Measurements from ENCODE around the gene GAS2L3.

Gene GAS2L3

DNA sequence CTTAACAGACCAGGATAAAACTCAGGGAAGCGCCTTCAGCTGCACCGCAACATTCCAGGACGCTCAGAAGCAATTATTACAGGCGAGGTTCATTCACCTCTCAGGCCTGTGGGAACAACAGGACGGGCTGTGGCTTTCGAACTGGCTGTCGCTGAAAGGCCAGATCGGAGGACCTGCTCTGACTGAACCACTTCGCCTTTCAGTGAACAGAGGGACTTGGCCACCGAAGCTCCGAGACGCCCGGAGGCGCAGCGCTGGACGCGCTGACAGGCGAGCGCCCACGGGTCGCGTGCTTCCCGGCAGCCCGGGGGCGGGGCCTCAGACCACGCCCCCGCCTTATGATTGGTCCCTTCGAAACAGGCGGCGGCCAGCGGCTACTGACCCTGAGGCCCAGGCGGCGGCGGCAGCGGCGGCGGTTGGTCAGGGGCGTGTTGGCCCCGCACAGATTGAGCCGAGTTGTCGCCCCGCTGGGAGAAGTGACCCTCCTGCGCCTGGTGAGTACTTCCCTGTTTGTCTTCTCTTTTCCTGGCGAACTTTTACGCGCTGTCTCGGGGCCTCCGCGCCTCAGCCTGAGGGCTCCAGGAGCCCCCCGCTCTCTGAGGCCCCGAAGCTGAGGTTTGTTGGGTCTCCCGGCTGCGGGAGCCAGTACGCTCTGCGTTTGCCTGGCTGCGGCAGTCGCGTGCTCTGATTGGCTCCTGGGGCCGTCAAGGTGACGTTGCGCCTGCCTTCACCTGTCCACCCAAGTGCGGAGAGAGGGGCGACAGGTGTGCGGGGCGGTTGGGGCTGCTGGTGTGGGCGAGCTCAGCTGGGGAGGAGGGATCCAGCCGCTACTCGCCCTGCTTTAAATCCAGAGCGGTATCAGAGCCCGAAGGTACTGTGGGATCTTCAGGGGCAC lies at the start of gene GAS2L3:
Gene GAS2L3, plus strand, starts transcription at position 393 of the 895 bp plus-strand sequence. CDS start 21,221 bp downstream, outside the sequence.
- DNase-seq (ENCODE audit: low spot score), result peak; percentile 87
- in situ Hi-C loops (cut with MboI; ENCODE audit: low pct_unique_long_range_greater_than_20kb, low sequenced_read_pairs, unreplicated experiment), result loop anchor here (25.0 kb wide), 1 partner anchor 336 kb away; no protein-coding TSS in a partner anchor
- TF ChIP-seq, protein P1, sequence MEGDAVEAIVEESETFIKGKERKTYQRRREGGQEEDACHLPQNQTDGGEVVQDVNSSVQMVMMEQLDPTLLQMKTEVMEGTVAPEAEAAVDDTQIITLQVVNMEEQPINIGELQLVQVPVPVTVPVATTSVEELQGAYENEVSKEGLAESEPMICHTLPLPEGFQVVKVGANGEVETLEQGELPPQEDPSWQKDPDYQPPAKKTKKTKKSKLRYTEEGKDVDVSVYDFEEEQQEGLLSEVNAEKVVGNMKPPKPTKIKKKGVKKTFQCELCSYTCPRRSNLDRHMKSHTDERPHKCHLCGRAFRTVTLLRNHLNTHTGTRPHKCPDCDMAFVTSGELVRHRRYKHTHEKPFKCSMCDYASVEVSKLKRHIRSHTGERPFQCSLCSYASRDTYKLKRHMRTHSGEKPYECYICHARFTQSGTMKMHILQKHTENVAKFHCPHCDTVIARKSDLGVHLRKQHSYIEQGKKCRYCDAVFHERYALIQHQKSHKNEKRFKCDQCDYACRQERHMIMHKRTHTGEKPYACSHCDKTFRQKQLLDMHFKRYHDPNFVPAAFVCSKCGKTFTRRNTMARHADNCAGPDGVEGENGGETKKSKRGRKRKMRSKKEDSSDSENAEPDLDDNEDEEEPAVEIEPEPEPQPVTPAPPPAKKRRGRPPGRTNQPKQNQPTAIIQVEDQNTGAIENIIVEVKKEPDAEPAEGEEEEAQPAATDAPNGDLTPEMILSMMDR (IDR thresholded peaks at IDR 0.05; ENCODE audit: extremely low read depth, insufficient read depth, missing control alignments), result no peak

DNA sequence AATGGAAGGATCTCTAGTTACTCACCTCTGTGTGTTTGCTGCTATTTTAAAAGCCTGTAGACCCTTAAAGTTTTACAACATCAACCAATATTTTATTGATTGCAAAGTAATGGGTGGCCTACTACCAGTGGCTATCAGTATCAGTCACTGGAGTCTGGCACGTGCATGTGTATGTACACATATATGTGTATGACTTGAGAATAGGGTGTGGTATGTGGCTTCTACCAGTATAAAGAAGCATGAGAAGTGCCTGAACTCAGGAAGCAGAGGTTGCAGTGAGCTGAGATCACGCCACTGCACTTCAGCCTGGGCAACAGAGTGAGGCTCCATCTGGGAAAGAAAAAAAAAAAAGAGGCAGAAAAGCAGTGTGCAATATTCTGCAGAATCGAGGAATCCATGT lies 45.5 kb upstream of the GAS2L3 start:
- TF ChIP-seq, protein P1 (IDR thresholded peaks at IDR 0.05; ENCODE audit: extremely low read depth, insufficient read depth, missing control alignments), result no peak
- in situ Hi-C loops (cut with MboI; ENCODE audit: low pct_unique_long_range_greater_than_20kb, low sequenced_read_pairs, unreplicated experiment), result no loop called here
- no peak for DNase-seq (ENCODE audit: low spot score)

DNA sequence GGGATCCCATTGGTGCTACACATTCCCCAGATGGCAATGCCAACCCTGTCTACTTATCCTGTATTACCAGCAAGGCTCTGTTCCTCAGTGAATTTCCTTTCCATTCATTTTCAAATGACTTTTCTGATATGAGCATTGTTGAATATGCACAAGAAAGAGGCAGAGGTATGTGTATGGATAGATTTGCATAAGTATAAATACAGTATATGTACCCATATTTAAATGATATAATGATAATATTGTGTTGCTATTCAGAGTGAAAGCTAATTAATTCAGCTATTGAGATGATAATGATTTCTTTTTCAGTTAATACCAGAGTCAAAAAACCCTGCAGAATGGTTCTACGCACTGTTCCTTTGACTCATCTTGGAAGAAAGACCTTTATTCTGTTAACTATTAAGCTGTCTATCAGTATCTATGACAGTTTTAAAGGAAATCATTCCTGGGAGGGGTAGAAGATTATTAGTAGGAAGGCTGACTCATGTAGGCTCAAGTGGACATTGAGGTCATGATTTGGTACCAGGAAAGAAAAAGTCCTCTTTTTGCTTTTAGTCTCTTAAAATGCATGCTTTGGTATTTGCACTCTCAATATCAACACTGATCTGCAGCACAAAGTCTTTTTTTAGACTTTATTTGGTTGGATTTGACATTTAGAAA lies 44.9 kb upstream of the GAS2L3 start:
- in situ Hi-C loops (cut with MboI; ENCODE audit: low pct_unique_long_range_greater_than_20kb, low sequenced_read_pairs, unreplicated experiment), result no loop called here
- no peak for DNase-seq (ENCODE audit: low spot score)
- TF ChIP-seq, protein P1 (IDR thresholded peaks at IDR 0.05; ENCODE audit: extremely low read depth, insufficient read depth, missing control alignments), result no peak

DNA sequence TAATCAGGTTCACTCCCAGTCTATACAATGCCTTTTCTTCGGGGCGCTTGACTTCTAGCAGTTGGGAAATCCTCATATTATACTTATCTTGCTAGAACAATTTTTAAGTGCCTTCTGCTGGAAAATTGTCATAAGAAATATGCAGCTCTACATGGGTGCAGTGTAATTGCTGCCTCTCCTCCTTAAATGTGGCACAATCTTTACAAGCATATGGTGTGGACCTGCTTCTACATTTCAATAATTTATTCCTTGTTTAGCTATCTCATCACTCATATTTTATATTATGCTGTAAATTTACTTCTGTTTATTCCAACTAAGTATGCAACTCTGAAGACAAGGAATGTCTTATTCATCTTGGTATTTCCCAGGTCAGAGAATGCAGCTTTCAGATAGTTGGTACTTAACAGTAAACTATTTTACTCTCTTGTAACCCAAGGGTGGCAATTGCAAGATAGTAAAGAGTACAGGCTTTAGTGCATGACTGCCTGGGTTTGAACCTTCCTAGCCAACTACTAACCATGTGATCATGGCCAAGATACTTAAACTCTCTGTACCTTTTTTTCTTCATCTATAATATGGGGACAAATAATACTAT lies 43.6 kb upstream of the GAS2L3 start:
- in situ Hi-C loops (cut with MboI; ENCODE audit: low pct_unique_long_range_greater_than_20kb, low sequenced_read_pairs, unreplicated experiment), result no loop called here
- no peak for DNase-seq (ENCODE audit: low spot score)
- TF ChIP-seq, protein P1 (IDR thresholded peaks at IDR 0.05; ENCODE audit: extremely low read depth, insufficient read depth, missing control alignments), result no peak

DNA sequence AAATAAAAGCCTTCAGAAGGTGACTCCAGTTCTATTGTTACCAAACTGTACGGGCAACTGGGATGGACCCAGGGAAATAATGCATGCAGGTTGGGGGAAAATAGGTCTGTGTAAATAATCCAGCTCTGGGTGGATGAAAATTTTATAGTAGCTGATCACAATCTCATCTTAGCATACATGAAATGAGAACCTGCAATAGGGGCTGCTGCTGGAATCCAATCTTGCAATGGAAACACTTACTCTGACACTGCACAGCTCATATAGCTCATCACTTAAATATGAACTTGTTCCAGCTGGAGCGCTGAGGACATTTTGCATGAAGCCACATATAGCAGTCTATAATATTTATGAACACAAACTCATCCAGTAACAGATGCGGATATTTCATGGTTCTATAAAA lies 40.1 kb upstream of the GAS2L3 start:
- in situ Hi-C loops (cut with MboI; ENCODE audit: low pct_unique_long_range_greater_than_20kb, low sequenced_read_pairs, unreplicated experiment), result no loop called here
- TF ChIP-seq, protein P1 (IDR thresholded peaks at IDR 0.05; ENCODE audit: extremely low read depth, insufficient read depth, missing control alignments), result no peak
- DNase-seq (ENCODE audit: low spot score), result no peak

DNA sequence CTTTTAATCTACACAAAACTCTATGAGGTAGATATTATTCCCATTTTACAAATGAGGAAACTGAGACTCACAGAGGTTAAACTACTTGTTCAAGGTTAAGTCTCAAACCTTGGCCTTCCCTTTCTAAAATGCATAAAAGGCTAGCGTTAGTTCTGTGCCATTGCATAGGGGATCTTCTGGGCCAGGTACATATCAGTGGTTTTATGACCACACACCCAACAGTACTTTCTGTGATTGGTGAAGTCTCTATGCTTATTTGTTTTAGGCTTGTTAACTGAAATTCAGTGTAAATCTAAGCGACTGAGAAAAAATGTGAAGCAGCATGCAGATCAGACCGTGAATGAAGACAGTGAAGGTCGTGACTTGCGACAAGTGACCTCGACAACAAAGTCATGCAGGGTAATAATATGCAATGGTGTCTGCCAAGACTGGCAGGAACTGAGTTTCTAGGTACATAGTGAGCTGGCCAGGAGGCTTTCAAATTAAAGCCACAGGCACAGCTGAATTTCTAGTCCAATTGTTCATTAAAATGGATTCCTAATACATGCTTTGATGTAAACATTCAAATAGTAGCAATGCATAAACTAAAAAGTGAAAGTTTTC lies 38.8 kb upstream of the GAS2L3 start:
- no peak for DNase-seq (ENCODE audit: low spot score)
- in situ Hi-C loops (cut with MboI; ENCODE audit: low pct_unique_long_range_greater_than_20kb, low sequenced_read_pairs, unreplicated experiment), result no loop called here
- TF ChIP-seq, protein P1 (IDR thresholded peaks at IDR 0.05; ENCODE audit: extremely low read depth, insufficient read depth, missing control alignments), result no peak

Measured in GM13977 (cell line).